Fibroblast of lung (primary cell): ENCODE results near the gene OR2H2. TPM values are rescaled to one million over a fixed set of nuclear protein-coding genes. Genes with fewer than 3 reads are reported as not detected.

Source experiments
- DNase-seq, 2 donors: peaks; one replicate each; pipeline versions ENCODE4 v3.0.0 to v3.0.0-alpha.2; 2010; ENCODE audit warnings: low read depth in 2 of 2
- H2AFZ ChIP-seq: 2 replicates; pipeline ENCODE4 v1.5.1; 2012; ENCODE audit warnings: low read length, control low read depth, inconsistent platforms
- H3K27ac ChIP-seq: 2 replicates; pipeline ENCODE4 v1.5.1; 2011; ENCODE audit warnings: low read length, control low read depth; ENCODE audit not compliant: insufficient read depth
- H3K27me3 ChIP-seq: 2 replicates; pipeline ENCODE4 v1.5.1; 2011; ENCODE audit warnings: mild to moderate bottlenecking, low read length; ENCODE audit not compliant: control insufficient read depth, insufficient read depth
- H3K36me3 ChIP-seq: 2 replicates; pipeline ENCODE4 v1.5.1; 2011; ENCODE audit warnings: low read length; ENCODE audit not compliant: control insufficient read depth, insufficient read depth
- H3K4me1 ChIP-seq: 2 replicates; pipeline ENCODE4 v1.5.1; 2011; ENCODE audit warnings: low read length; ENCODE audit not compliant: control insufficient read depth, insufficient read depth; ENCODE audit errors: extremely low read depth
- H3K4me2 ChIP-seq: 2 replicates; pipeline ENCODE4 v1.5.1; 2011; ENCODE audit warnings: low read length, control low read depth; ENCODE audit not compliant: insufficient read depth; ENCODE audit errors: extremely low read depth
- H3K4me3 ChIP-seq, 4 experiments: fragments of 200-600 bp in 1 of 4; sonication (generic) in 1 of 4; replicated peaks in 1 of 4; 2 replicates each; pipeline ENCODE4 v1.5.1; 2011 to 2016; ENCODE audit warnings: low read length in 4 of 4, low read depth in 3 of 4, mild to moderate bottlenecking in 3 of 4, control low read depth in 2 of 4, inconsistent platforms in 1 of 4, mixed read lengths in 1 of 4; ENCODE audit not compliant: insufficient read depth in 1 of 4; ENCODE audit errors: control extremely low read depth in 1 of 4
- H3K79me2 ChIP-seq: 2 replicates; pipeline ENCODE4 v1.5.1; 2012; ENCODE audit warnings: mild to moderate bottlenecking, low read length, inconsistent platforms; ENCODE audit not compliant: control insufficient read depth, insufficient read depth
- H3K9ac ChIP-seq: 2 replicates; pipeline ENCODE4 v1.5.1; 2011; ENCODE audit warnings: mild to moderate bottlenecking, low read length, control low read depth; ENCODE audit not compliant: insufficient read depth
- H3K9me3 ChIP-seq: 2 replicates; pipeline ENCODE4 v1.5.1; 2012; ENCODE audit warnings: low read depth, low read length; ENCODE audit not compliant: control insufficient read depth, insufficient read depth
- H4K20me1 ChIP-seq: 2 replicates; pipeline ENCODE4 v1.5.1; 2011; ENCODE audit warnings: low read length; ENCODE audit not compliant: control insufficient read depth, insufficient read depth; ENCODE audit errors: extremely low read depth
- EZH2 ChIP-seq: IDR thresholded peaks from 2 replicates; pipeline ENCODE4 v1.5.1; 2012; ENCODE audit warnings: low read length, control low read depth, mild to moderate bottlenecking; ENCODE audit errors: missing control alignments
- polyA plus RNA-seq, 2 donors: library from polyadenylated mRNA; depleted of rRNA in 1 of 2; stranded (reverse) in 1 of 2; unstranded in 1 of 2; fragments of >200 nt; gene quantifications; 2 replicates each; pipeline ENCODE4 v1.2.1, GENCODE V29; 2011 to 2012; ENCODE audit warnings: missing spikeins in 1 of 2
- total RNA-seq: library from RNA; depleted of rRNA; stranded (reverse); fragments of >200 nt; gene quantifications from 2 replicates; pipeline ENCODE4 v1.2.1, GENCODE V29; 2014
- TF ChIP-seq, protein P1 (sequence below), 2 donors: IDR thresholded peaks in 1 of 2; conservative IDR thresholded peaks in 1 of 2; 1 replicate in 1 of 2; 2 replicates in 1 of 2; pipeline ENCODE4 v1.5.1; 2011 to 2012; ENCODE audit warnings: low read length in 2 of 2, control low read depth in 1 of 2, inconsistent platforms in 1 of 2, low read depth in 1 of 2, mild to moderate bottlenecking in 1 of 2

The OR2H2 gene
- total and polyA plus RNA-seq, 2 donors (not counting 1 experiment from before 2014, with no cell fraction given) = not detected

DNA sequence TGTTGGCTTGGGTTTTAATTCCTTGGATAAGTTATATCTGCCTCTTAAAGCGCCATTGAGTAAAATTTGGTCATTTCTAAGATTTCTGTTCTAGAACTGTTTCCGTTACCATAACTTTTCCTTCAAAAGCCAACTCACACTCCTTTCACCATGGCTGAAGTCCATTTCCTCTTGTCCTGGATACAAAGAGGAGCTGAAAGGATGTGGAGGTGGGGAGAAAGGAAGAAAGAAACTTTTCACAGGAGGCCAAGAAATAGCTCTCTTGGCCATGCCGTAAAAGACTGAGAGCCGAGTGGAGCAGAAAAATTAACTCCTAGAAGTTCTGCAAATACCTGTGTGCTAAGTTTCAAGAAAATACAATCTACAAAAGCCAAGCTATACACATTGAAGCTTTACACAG is 26.5 kb downstream of the OR2H2 start:
- Histone ChIP-seq H3K4me2 (no peak overlapping the region), H4K20me1 (no peaks in the 10 kb centered on the region), H2AFZ (no peak overlapping the region), H3K27ac (no peak overlapping the region), H3K9ac (no peak overlapping the region), H3K79me2 (no peaks in the 10 kb centered on the region), H3K4me3 (no peak overlapping the region), H3K9me3 (no peaks in the 10 kb centered on the region), H3K27me3 (no peaks in the 10 kb centered on the region), H3K36me3 (peaks cover 9% of the 10 kb centered on the region), H3K4me1 (no peaks in the 10 kb centered on the region)
- TF ChIP-seq, protein P1, sequence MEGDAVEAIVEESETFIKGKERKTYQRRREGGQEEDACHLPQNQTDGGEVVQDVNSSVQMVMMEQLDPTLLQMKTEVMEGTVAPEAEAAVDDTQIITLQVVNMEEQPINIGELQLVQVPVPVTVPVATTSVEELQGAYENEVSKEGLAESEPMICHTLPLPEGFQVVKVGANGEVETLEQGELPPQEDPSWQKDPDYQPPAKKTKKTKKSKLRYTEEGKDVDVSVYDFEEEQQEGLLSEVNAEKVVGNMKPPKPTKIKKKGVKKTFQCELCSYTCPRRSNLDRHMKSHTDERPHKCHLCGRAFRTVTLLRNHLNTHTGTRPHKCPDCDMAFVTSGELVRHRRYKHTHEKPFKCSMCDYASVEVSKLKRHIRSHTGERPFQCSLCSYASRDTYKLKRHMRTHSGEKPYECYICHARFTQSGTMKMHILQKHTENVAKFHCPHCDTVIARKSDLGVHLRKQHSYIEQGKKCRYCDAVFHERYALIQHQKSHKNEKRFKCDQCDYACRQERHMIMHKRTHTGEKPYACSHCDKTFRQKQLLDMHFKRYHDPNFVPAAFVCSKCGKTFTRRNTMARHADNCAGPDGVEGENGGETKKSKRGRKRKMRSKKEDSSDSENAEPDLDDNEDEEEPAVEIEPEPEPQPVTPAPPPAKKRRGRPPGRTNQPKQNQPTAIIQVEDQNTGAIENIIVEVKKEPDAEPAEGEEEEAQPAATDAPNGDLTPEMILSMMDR (conservative IDR thresholded peaks at IDR 0.05 in 1 of 2, IDR thresholded peaks at IDR 0.05 in 1 of 2; ENCODE audit: low read depth in 1 of 2, low read length in 2 of 2) = no peak
- no peak for TF ChIP-seq EZH2
- no peak for DNase-seq

DNA sequence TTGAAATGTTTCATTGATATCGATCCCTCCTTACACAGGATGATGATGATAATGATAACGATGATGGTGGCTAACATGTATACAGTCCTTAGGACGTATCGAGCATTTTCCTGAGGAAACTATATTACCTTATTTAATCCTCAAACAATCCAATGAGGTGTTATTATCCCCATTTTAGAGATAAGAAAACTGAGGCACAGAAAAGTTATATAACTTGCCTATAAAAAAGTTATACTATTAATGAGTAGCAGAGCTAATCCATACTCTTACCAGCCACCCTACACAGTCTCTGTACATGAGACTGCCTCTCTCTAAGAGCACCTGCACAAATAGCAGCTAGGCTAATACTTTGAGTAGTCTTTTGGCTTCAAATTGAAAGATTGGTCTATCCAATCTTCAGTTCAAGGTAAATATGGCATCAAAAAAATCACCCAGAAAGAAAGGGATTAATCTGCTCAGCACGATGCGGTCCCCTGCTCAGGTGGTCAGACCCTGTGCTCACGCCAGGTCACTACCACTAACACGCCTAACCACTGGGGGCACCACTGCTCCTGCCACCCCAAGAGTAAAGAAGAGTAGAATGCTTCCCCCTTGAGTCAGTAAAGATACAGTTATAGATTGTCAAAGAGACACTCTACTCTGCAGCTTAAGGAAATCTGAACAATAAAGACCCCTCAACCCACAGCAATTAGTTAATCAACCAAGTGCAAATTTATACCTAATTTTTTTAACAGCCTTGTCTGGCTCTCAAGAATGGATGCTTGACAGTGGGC is 33.0 kb downstream of the OR2H2 start:
- H3K9ac ChIP-seq = no peak overlapping the region
- H3K9me3 ChIP-seq = no peaks in the 10 kb centered on the region
- no peaks in the 10 kb centered on the region for H3K4me1 ChIP-seq
- no peak for TF ChIP-seq EZH2
- TF ChIP-seq, protein P1 (conservative IDR thresholded peaks at IDR 0.05 in 1 of 2, IDR thresholded peaks at IDR 0.05 in 1 of 2; ENCODE audit: low read depth in 1 of 2, low read length in 2 of 2) = no peak
- H3K27me3 ChIP-seq = no peaks in the 10 kb centered on the region
- no peak overlapping the region for H3K4me3 ChIP-seq
- DNase-seq = no peak
- no peak overlapping the region for H3K27ac ChIP-seq
- peaks cover 10% of the 10 kb centered on the region for H3K36me3 ChIP-seq
- H3K4me2 ChIP-seq = no peak overlapping the region
- no peak overlapping the region for H2AFZ ChIP-seq
- H4K20me1 ChIP-seq = no peaks in the 10 kb centered on the region
- H3K79me2 ChIP-seq = no peaks in the 10 kb centered on the region

DNA sequence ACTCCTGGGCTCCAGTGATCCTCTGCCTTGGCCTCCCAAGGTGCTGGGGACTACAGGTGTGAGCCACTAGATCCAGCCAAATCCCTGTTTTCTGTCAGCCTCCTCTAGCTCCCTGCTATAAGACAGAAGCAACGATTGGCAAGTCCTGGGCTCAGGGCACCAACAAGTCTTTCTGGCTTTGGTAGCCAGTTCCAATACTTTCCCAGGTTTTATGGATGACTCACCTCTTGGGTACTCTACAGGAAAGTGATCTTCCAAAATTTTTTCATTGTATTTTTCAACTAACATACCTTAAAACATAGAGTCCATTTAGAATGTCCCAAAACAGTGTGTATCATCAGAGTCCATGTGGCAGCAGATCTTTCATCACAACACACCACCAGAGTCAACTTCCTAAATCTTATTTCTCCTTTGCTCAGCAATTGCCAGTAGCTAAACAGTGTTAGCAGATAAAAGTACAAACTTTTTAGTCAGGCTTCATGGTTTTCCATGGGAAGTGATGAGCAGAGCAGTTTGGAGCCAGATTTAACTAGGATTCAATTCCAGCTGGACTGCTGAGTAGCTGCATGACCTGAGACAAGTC is 34.7 kb downstream of the OR2H2 start:
- TF ChIP-seq, protein P1 (conservative IDR thresholded peaks at IDR 0.05 in 1 of 2, IDR thresholded peaks at IDR 0.05 in 1 of 2; ENCODE audit: low read depth in 1 of 2, low read length in 2 of 2) = no peak
- TF ChIP-seq EZH2 = no peak
- no peaks in the 10 kb centered on the region for H3K4me1 ChIP-seq
- no peak overlapping the region for H3K9ac ChIP-seq
- no peak overlapping the region for H3K4me2 ChIP-seq
- no peaks in the 10 kb centered on the region for H3K9me3 ChIP-seq
- DNase-seq = no peak
- no peak overlapping the region for H3K4me3 ChIP-seq
- H2AFZ ChIP-seq = no peak overlapping the region
- H3K36me3 ChIP-seq = peaks cover 13% of the 10 kb centered on the region
- H3K79me2 ChIP-seq = no peaks in the 10 kb centered on the region
- no peaks in the 10 kb centered on the region for H3K27me3 ChIP-seq
- H4K20me1 ChIP-seq = no peaks in the 10 kb centered on the region
- no peak overlapping the region for H3K27ac ChIP-seq
